ENCODE results near the gene NUAK1.

The NUAK1 gene

GRCh38 chr12:106178562-106178961 is 39.8 kb upstream of the NUAK1 start:
- no peak for DNase-seq (ENCODE audit: extremely low read depth, low read depth)
- no peak for TF ChIP-seq CTCF (IDR thresholded peaks at IDR 0.05; ENCODE audit: low read depth, low read length)

GRCh38 chr12:106176560-106176959 is 37.8 kb upstream of the NUAK1 start:
- no peak for TF ChIP-seq CTCF (IDR thresholded peaks at IDR 0.05; ENCODE audit: low read depth, low read length)
- no peak for DNase-seq (ENCODE audit: extremely low read depth, low read depth)

GRCh38 chr12:106174876-106175275 is 36.1 kb upstream of the NUAK1 start:
- no peak for TF ChIP-seq CTCF (IDR thresholded peaks at IDR 0.05; ENCODE audit: low read depth, low read length)
- no peak for DNase-seq (ENCODE audit: extremely low read depth, low read depth)

- no peak for DNase-seq (ENCODE audit: extremely low read depth, low read depth)
Measured at GRCh38 chr12:106173442-106173841, 34.7 kb upstream of the NUAK1 start.

GRCh38 chr12:106171117-106171750 is 32.5 kb upstream of the NUAK1 start:
- no peak for DNase-seq (ENCODE audit: extremely low read depth, low read depth)
- TF ChIP-seq CTCF (IDR thresholded peaks at IDR 0.05; ENCODE audit: low read depth, low read length), result peak; percentile 35

More at GRCh38 chr12:106173442-106173841, 34.7 kb upstream of the NUAK1 start:
- TF ChIP-seq CTCF (IDR thresholded peaks at IDR 0.05; ENCODE audit: low read depth, low read length), result no peak

GRCh38 chr12:106170285-106170684 is 31.5 kb upstream of the NUAK1 start:
- TF ChIP-seq CTCF (IDR thresholded peaks at IDR 0.05; ENCODE audit: low read depth, low read length), result no peak
- no peak for DNase-seq (ENCODE audit: extremely low read depth, low read depth)

GRCh38 chr12:106163712-106164111 is 25.0 kb upstream of the NUAK1 start:
- DNase-seq (ENCODE audit: extremely low read depth, low read depth), result no peak
- no peak for TF ChIP-seq CTCF (IDR thresholded peaks at IDR 0.05; ENCODE audit: low read depth, low read length)
